Loucy (cell line): Measurements from ENCODE around the gene RNLS.
A peak's percentile ranks its signal among the peaks of the same experiment; 100 is the strongest.

ENCODE experiments used
- H2AFZ ChIP-seq: fragments of 200-600 bp; sonication (generic); 2 replicates; pipeline ENCODE4 v1.6.0; 2016; ENCODE audit warnings: antibody characterized with exemption, mild to moderate bottlenecking, low read length, moderate library complexity
- H3F3A ChIP-seq: fragments of 200-600 bp; 2 replicates; pipeline ENCODE4 v1.6.0; 2016; ENCODE audit warnings: antibody characterized with exemption, low read depth, mild to moderate bottlenecking
- H3K27me3 ChIP-seq: fragments of 200-600 bp; sonication (generic); 2 replicates; pipeline ENCODE4 v1.6.1; 2014; ENCODE audit warnings: low read length, mild to moderate bottlenecking; ENCODE audit not compliant: insufficient read depth, poor library complexity, severe bottlenecking
- H3K36me3 ChIP-seq: fragments of 200-600 bp; sonication (generic); 2 replicates; pipeline ENCODE4 v1.6.1; 2016; ENCODE audit warnings: low read length; ENCODE audit not compliant: insufficient read depth
- H3K4me1 ChIP-seq: fragments of 200-600 bp; sonication (generic); 2 replicates; pipeline ENCODE4 v1.5.1; 2014; ENCODE audit warnings: low read length, mild to moderate bottlenecking; ENCODE audit not compliant: insufficient read depth, poor library complexity, severe bottlenecking
- H3K4me2 ChIP-seq: fragments of 200-600 bp; sonication (generic); 2 replicates; pipeline ENCODE4 v1.6.0; 2014; ENCODE audit warnings: antibody characterized with exemption, low read length, low read depth, mild to moderate bottlenecking; ENCODE audit not compliant: poor library complexity, severe bottlenecking
- H3K4me3 ChIP-seq: fragments of 200-600 bp; sonication (generic); 2 replicates; pipeline ENCODE4 v1.5.1; 2014; ENCODE audit warnings: low read length, mild to moderate bottlenecking, mixed read lengths; ENCODE audit not compliant: poor library complexity, severe bottlenecking
- H3K79me2 ChIP-seq: fragments of 200-600 bp; sonication (generic); 2 replicates; pipeline ENCODE4 v1.6.1; 2014; ENCODE audit warnings: low read length; ENCODE audit not compliant: insufficient read depth
- H3K9ac ChIP-seq: fragments of 200-600 bp; sonication (generic); 2 replicates; pipeline ENCODE4 v1.6.0; 2014; ENCODE audit warnings: mild to moderate bottlenecking, low read depth, low read length, moderate library complexity; ENCODE audit not compliant: poor library complexity, severe bottlenecking
- H3K9me2 ChIP-seq: fragments of 200-600 bp; sonication (generic); replicated peaks from 2 replicates; pipeline ENCODE4 v1.6.1; 2016; ENCODE audit warnings: low read depth, low read length, mixed read lengths
- H3K9me3 ChIP-seq: fragments of 200-600 bp; sonication (generic); 2 replicates; pipeline ENCODE4 v1.6.1; 2014; ENCODE audit warnings: mild to moderate bottlenecking, antibody characterized with exemption, low read length, low read depth; ENCODE audit not compliant: insufficient read depth
- H4K20me1 ChIP-seq: fragments of 200-600 bp; sonication (generic); 2 replicates; pipeline ENCODE4 v1.6.0; 2014; ENCODE audit warnings: antibody characterized with exemption, low read length, mild to moderate bottlenecking; ENCODE audit not compliant: insufficient read depth, poor library complexity, severe bottlenecking
- CTCF ChIP-seq: fragments of 200-600 bp; sonication (generic); conservative IDR thresholded peaks from 2 replicates; pipeline ENCODE4 v1.5.1; 2014; ENCODE audit warnings: mild to moderate bottlenecking, antibody characterized with exemption, low read length
- EZH2phosphoT487 ChIP-seq: fragments of 200-600 bp; IDR thresholded peaks from 2 replicates; pipeline ENCODE4 v1.6.1; 2018; ENCODE audit warnings: antibody characterized with exemption, mild to moderate bottlenecking, moderate library complexity, borderline replicate concordance

Gene RNLS

GRCh38 chr10:88582806-88583583 is at the start of gene RNLS:
RNLS (minus strand) TSS chr10:88583318.
- Histone ChIP-seq H3K4me2 (peak within 1 kb of the TSS; percentile 68), H3K9ac (peak within 1 kb of the TSS; percentile 74), H3K36me3 (no peaks in the 10 kb centered on the region), H3K9me2 (no peaks in the 10 kb centered on the region), H3K4me3 (peak within 1 kb of the TSS; percentile 79), H2AFZ (peak within 1 kb of the TSS; percentile 93), H3F3A (no peaks in the 10 kb centered on the region), H3K27me3 (no peaks in the 10 kb centered on the region), H3K9me3 (no peaks in the 10 kb centered on the region), H3K4me1 (no peaks in the 10 kb centered on the region), H4K20me1 (no peaks in the 10 kb centered on the region), H3K79me2 (no peaks in the 10 kb centered on the region)
- TF ChIP-seq EZH2phosphoT487 (no peak), CTCF (peak; percentile 65)

- no peaks in the 10 kb centered on the region for H3K4me1 ChIP-seq
- no peaks in the 10 kb centered on the region for H3F3A ChIP-seq
- no peak overlapping the region for H3K4me2 ChIP-seq
- no peaks in the 10 kb centered on the region for H3K27me3 ChIP-seq
- no peaks in the 10 kb centered on the region; the same call in 1 of the 2 replicates for H3K9me3 ChIP-seq
- H3K4me3 ChIP-seq: no peak overlapping the region
- H3K36me3 ChIP-seq: no peaks in the 10 kb centered on the region
- 0 out of 2 replicates have a peak, but pooled peaks cover 5% of the 10 kb centered on the region for H3K9me2 ChIP-seq
- H4K20me1 ChIP-seq: no peaks in the 10 kb centered on the region
- no peaks in the 10 kb centered on the region for H3K79me2 ChIP-seq
- H3K9ac ChIP-seq: no peak overlapping the region
- TF ChIP-seq EZH2phosphoT487 (no peak), CTCF (no peak)
- H2AFZ ChIP-seq: no peak overlapping the region
Observed at GRCh38 chr10:88624840-88625239, 41.7 kb upstream of the RNLS start.

GRCh38 chr10:88623835-88624234 is 40.7 kb upstream of the RNLS start:
- H4K20me1 ChIP-seq: no peaks in the 10 kb centered on the region
- H2AFZ ChIP-seq: no peak overlapping the region
- no peaks in the 10 kb centered on the region; the same call in 1 of the 2 replicates for H3K9me3 ChIP-seq
- H3K4me1 ChIP-seq: no peaks in the 10 kb centered on the region
- H3K4me2 ChIP-seq: no peak overlapping the region
- no peaks in the 10 kb centered on the region for H3K27me3 ChIP-seq
- no peaks in the 10 kb centered on the region for H3F3A ChIP-seq
- TF ChIP-seq CTCF (no peak), EZH2phosphoT487 (no peak)
- no peak overlapping the region for H3K9ac ChIP-seq
- H3K36me3 ChIP-seq: no peaks in the 10 kb centered on the region
- no peak overlapping the region for H3K4me3 ChIP-seq
- H3K79me2 ChIP-seq: no peaks in the 10 kb centered on the region
- 0 out of 2 replicates have a peak, but pooled peaks cover 5% of the 10 kb centered on the region for H3K9me2 ChIP-seq
